Measurements from ENCODE around the gene MRPL58.
"Not testable (repeated sequence)": the region's sequence is repeated elsewhere in the genome, so short reads cannot be mapped to it uniquely, and the experiment has no call there.

DNA sequence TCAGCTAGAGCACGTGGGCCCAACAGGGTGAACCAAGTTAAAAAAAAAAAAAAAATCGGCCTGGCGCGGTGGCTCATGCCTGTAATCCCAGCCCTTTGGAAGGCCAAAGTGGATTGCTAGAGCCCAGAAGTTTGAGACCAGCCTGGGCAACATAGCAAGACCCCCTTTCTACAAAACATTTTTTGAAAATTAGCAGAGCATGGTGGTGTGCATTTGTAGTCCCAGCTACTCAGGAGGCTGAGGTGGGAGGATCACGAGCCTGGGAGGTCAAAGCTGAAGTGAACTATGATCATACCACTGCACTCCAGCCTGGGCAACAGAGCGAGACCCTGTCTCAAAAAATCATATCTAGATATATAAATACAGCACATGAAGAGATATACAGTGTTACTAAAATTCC, 6.4 kb upstream of the MRPL58 start:
- TF ChIP-seq POLR2A (IDR thresholded peaks at IDR 0.05; ENCODE audit: low read length); GATA1 (IDR thresholded peaks at IDR 0.05; ENCODE audit: low read depth, low read length): not testable (repeated sequence)
